Stimulated activated CD4-positive, alpha-beta T cell treated with anti-CD3 and anti-CD28 coated beads, Interleukin-12 subunit alpha, Interleukin-12 subunit beta, amount 100 ng/mL, for 24 hours (primary cell): ENCODE data around the gene COLEC12.

Experiments
- DNase-seq, 2 experiments: peaks; one replicate each; pipeline ENCODE4 v3.0.0-alpha.2; 2020; ENCODE audit warnings: low read depth in 2 of 2

Gene COLEC12

GRCh38 chr18:500632-501405 lies at the start of gene COLEC12:
TSS of gene COLEC12 (minus strand) at chr18:500701. CDS start at chr18:500514, 187 bp downstream.
- DNase-seq, result no peak

DNA sequence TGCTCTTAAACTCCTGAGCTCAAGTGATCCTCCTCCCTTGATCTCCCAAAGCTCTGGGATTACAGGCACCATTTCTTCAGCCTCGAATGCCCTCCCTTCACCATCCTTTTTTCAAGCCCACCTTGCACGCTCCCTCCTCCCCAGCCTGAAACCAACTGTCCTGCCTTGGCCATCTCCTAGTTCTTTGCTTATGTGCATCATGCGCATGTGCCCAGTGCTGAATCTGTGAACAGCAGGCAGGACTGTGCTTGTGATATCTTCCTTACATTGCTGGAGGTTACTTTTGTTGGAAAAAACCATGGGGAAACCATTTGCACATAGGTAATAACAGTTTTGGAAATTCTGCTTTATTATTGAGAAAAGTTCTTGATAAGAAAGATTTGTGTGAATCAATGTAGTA lies 49.5 kb upstream of the COLEC12 start:
- no peak for DNase-seq

DNA sequence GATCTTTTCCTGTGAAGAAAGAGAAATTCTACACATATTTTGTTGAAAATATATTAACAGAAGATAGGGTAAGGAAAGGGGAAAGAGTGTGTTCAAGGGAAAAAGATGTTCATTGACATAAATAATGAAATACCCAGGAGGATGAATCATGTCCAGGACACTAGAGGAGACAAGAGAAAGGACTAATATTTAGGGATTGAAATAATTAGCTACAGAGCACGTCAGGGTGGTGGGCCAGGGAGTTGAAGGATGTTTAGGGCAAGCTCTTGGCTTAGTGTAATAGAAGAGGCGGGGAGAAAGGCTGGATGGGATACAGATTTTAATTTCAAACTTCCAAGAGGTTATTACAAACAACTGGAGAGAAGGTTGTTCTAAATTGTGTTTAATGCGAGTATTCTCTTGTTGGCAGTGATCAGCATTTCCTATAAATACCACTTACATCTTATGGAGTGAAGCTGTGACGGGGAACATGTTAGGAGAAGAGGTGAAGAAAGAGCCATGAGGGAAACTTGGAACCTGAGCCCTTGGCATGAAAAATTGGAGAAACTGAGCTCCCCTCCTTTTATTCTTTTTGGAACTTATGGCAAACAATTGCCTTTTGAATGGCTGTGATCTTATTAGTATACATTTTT lies 43.1 kb upstream of the COLEC12 start:
- no peak for DNase-seq

DNA sequence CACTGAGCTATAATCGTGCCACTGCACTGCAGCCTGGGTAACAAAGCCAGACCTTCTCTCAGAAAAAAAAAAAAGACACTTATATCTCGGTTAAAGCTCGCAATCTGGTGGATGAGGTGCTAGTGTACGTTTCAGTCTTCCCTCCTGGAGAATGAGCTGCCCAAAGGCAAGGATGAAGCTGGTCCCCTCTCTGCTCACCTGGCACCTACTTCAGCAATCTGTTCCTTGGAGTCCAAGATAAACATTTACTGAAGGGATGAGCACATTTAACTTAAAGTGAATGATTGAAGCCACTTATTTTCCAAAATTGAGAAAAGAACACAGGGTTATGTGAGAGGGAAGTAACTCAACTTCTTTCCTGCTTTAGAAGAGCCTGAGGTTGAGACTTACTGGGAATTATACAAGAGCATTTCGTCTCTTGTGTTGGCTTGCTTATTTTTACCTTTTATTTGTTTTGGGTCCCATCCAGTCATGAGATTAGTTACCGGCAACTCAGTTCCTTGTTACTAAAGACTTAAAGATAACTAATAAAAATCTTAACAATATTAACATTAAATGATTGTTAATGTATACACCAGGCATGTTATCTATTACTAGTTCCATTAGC lies 33.6 kb upstream of the COLEC12 start:
- no peak for DNase-seq

DNA sequence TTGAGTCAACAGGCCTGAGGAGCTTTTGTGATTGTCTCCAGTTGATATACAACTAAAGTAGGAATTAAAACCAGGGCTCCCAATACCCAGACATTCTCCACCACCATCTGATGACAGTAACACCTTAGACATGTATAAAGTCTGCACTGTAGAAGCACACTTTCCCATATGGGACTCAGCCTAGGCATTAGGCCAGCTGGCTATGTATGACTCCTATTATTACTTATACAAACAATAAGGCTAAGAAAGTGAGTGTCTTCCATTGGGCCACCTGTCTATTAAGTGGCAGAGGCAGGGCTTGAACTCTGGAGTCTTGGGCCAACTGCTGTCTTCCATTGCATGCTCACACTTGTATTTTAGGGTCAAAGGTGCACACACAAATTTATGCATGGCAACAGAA lies 32.1 kb upstream of the COLEC12 start:
- DNase-seq, result no peak

- no peak for DNase-seq
Measured at GRCh38 chr18:532018-532417, 31.5 kb upstream of the COLEC12 start.

- DNase-seq, result no peak
Measured at GRCh38 chr18:527146-527545, 26.6 kb upstream of the COLEC12 start.

DNA sequence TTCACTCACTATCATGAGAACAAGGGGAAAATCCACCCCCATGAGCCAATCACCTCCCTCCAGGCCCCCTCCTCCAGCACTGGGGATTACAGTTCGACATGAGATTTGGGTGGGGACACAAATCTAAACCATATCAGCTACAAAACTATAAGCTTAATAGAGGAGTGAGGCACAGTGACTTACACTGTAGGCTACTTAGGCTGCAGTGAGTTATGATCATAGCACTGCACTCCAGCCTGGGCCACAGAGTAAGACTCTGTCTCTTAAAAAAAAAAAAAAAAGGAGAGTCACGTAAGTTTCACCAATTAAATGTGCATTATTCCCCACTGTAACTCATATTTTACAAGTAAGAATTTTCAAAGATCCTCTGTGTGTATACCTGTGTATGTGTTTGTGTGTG lies 26.2 kb upstream of the COLEC12 start:
- no peak for DNase-seq

DNA sequence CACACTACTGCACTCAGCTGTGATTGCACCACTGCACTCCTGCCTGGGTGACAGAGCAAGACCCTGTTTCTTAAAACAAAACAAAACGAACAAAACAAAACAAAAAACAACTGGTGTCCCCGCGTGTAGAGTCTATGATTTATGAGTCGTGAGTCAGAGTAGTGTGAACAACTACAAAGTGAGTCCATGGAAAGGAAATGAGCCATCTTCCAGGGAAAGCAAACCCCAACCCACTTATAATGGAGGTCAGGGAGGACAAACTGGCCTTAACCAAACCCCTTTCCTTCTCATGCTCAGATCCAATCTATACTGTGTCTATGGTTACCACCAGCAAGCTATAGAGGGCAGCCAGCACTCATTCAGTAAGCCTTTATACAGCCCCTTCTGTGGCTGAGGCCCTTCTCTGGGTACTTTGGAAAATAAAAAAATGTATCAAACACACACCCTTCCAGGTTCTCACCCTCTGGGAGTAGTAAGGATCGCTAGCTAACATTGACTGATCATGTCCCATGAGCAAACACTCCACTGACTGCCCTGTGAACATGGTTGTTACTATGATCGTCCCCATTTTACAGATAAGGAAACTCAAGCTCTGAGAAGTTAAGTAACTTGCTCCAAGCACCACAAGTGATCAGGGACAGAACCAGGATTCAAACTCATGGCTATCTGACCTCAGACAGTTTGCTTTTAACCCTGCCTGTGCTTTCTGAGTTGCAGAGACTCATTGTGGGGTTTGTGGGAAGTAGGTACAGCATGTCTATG lies 24.7 kb upstream of the COLEC12 start:
- DNase-seq, result no peak

DNA sequence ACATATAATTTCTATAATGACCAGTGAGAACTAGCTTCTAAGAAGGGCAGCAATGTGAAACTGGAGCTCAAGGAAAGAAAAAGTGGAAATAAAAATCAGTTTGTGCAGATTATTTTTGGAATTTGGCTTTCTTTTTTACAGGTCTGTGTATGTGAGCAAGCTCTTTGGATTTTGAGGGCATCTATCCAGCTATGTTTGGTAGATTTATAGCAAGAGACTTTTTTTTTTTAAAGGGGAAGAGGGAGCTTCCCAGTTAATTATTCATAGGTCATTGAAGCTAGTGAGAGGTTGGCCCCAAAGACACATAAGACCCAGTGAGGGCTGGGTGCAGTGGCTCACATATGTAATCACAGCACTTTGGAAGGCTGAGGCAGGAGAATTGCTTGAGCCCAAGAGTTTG lies 24.0 kb upstream of the COLEC12 start:
- no peak for DNase-seq

GRCh38 chr18:523561-523960 lies 23.1 kb upstream of the COLEC12 start:
- no peak for DNase-seq

DNA sequence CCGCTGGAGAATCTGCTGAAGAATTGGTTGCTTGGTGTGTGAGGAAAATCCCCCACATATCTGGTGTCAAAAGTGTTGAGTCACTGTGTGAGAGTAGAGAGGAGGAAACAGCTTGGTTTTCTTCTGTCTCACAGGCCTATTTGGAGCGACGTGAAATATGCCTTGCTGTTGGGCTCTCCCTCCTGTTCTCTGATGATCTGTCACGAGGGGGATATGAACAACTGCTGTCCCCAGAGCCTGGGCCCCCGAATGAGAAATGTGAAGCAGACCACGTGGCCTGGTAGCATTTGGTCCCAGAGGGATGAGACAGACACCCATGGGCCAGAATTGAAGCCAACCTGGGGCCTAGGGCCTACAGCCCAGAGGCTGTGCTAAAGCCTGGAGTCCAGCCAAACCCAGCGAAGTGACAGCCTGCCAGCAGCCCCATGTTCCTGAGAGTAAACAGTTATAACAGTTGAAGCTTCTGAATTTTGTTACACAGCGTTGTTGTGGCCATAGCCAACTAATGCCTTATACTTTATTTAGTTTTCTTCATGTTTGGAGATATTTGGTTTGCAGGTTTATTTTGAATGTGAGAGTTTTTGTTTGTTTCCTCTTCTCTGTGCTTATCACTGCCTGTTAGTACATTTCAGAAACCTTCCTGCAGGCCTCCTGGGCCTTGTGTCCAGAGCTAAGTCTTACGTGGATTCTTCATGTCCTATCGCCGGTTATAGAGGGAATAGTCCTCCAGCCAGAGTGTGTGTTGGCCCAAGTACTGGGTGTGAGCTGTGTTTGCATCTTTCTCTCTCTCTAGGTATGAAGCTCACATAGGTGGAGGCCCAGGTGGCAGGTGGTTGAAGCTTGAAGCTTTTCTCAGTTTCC lies 18.7 kb upstream of the COLEC12 start:
- DNase-seq, result no peak

DNA sequence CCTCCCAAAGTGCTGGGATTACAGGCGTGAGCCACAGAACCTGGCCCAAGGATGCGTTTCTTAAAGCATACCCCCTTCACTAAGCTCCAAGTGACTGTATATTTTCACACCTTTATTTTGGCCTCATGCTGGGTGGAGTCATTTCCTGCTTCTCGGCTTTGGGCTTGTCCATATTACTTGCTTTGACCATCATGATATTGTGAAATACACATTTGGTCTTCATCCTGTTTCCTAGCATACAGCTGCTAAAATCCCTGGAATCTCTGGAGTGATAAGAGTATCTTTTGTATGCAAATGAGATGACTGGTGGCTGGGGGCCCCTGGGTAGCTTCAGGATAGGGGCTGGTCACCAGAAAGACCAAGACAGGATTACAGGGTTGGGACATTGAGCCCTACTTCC lies 17.6 kb upstream of the COLEC12 start:
- DNase-seq, result no peak

DNA sequence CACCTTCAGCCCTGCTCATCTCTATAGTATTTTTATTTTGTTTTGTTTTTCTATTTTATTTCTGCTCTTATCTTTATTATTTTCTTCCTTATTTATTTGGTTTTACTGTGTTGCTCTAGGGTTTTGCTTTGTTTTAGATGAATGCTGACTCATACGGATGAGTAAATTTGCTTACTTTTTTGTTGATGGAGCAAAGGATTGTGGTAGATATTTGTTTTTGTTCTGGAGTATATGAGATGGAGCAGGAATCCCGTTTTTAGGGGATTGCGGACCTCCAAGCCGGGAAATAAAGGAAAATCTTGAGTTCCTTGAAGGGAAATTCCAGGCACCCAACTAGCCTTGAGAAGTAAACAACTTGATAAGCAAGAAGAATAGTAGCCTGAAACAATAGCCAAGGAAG lies 15.3 kb upstream of the COLEC12 start:
- no peak for DNase-seq

GRCh38 chr18:515156-515815 lies 14.8 kb upstream of the COLEC12 start:
- DNase-seq, result no peak

GRCh38 chr18:513826-514530 lies 13.5 kb upstream of the COLEC12 start:
- no peak for DNase-seq

GRCh38 chr18:512957-513356 lies 12.5 kb upstream of the COLEC12 start:
- no peak for DNase-seq

DNA sequence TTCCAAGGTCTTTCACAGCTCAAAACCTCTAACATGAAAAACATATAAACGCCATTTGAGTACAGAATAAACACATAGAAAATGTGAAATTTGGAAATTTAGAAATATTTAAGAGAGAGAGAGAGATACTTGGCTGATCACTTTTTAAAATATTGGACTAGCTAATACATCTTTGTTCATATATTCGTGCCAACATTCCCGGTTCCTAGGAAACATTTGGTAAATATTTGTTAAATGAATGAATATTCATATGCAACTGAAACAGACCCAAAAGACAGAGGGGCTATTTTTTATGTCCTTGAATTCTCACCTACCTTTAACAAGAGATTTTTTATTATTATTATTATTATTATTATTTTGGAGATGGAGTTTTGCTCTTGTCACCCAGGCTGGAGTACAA lies 8.3 kb upstream of the COLEC12 start:
- no peak for DNase-seq

- DNase-seq, result no peak
Measured at GRCh38 chr18:507636-508035, 7.1 kb upstream of the COLEC12 start.

DNA sequence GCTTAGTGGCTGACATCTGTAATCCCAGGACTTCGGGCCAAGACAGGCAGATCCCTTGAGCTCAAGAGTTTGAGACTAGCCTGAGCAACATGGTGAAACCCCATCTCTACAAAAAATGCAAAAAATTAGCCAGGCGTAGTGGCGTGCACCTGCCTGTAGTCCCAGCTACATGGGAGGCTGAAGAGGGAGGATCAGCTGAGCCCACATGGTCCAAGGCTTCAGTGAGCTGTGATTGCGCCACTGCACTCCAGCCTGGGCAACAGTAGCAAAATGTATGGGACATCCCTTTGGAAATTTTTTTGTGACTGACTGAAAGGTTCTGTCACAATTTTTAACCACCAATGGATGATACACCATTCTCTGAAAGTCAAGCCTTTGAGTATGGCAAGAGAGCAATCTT lies 6.3 kb upstream of the COLEC12 start:
- no peak for DNase-seq
